ENCODE results near the gene KNTC1. TPM values are rescaled to one million over a fixed set of nuclear protein-coding genes. Genes with fewer than 3 reads are reported as not detected.

KNTC1 gene
- total RNA-seq, 1 donor from 2014 or later: 34.0 TPM

DNA sequence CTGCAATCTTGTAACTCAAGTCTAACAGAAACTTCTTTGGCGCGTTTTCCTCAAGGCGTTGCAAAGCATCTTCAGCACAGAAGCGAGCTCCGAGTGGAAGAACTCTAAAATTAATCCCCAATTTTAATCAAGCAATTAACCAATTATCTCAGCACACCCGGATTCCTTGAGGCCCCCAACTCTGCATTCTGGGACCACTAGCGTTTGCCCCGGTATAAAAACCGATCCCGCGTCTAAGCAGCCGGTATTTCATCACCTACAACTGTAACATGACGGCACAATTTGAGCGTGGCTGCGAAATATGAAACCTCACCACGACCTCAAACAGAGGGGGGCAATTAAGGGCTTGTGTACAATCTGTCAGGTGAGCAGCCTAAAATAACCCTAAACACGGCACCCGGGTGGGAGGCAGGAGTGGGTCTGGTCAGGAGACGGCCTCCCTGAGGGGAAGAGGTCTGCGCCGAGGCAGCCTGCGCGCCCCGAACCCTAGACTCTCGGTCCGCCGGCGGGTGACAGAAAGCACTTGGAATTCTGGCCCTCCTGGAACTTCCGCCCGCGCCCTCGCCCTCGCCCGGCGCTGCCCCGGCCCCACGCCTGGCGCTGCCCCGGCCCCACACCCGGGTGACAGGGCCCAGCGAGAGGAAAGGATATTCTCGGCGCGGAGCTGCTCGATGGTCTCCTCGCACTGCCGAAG lies 26.9 kb upstream of the KNTC1 start:
- peak; percentile 63 for DNase-seq
- no peak for TF ChIP-seq CTCF (IDR thresholded peaks at IDR 0.05; ENCODE audit: partially characterized antibody, unreplicated experiment)
- peak overlapping the region; percentile 99 for H3K4me3 Mint-ChIP-seq (ENCODE audit: unreplicated experiment)
- peaks cover 10% of the 10 kb centered on the region for H3K27me3 Mint-ChIP-seq (ENCODE audit: unreplicated experiment)
- peaks cover 15% of the 10 kb centered on the region for H3K4me1 Mint-ChIP-seq (ENCODE audit: low read depth, unreplicated experiment)
- peak overlapping the region; percentile 97 for H3K27ac Mint-ChIP-seq (ENCODE audit: unreplicated experiment)
- peaks cover 13% of the 10 kb centered on the region for H3K9me3 Mint-ChIP-seq (ENCODE audit: unreplicated experiment)
- no peaks in the 10 kb centered on the region for H3K36me3 Mint-ChIP-seq (ENCODE audit: unreplicated experiment)

GRCh38 chr12:122500685-122501488 lies 26.2 kb upstream of the KNTC1 start, which contains the start of gene ZCCHC8:
TSS of gene ZCCHC8 (minus strand) at chr12:122500932. CDS start at chr12:122500840, 92 bp downstream.
- H3K36me3 Mint-ChIP-seq (ENCODE audit: unreplicated experiment): no peaks in the 10 kb centered on the region
- TF ChIP-seq CTCF (IDR thresholded peaks at IDR 0.05; ENCODE audit: partially characterized antibody, unreplicated experiment): no peak
- H3K4me1 Mint-ChIP-seq (ENCODE audit: low read depth, unreplicated experiment): peaks cover 15% of the 10 kb centered on the region
- peaks cover 10% of the 10 kb centered on the region for H3K27me3 Mint-ChIP-seq (ENCODE audit: unreplicated experiment)
- DNase-seq: peak; percentile 96
- H3K27ac Mint-ChIP-seq (ENCODE audit: unreplicated experiment): peak within 1 kb of the TSS; percentile 97
- peaks cover 13% of the 10 kb centered on the region for H3K9me3 Mint-ChIP-seq (ENCODE audit: unreplicated experiment)
- H3K4me3 Mint-ChIP-seq (ENCODE audit: unreplicated experiment): peak within 1 kb of the TSS; percentile 99

DNA sequence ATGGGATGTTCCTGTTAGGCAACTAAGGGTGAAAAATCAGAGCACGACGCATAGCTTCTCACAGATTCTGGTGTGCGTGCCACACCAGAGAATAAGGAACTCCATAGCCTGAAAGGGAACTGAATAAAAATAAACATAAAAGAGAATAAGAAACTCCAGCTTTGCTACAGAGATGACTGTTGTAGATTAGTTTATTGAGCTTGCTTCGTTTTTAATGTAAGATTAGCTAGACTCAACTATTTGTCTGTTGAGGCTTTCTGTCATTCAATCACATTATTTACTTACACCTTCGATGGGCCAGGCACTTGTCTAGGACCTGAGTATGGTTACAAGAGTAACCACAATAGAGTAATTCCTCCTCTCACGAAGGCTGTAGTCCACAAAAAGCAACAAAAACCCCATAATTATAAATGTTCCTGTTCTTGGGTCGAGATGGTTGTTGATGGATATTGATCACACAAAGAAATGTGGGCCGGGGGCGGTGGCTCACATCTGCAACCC lies 25.5 kb upstream of the KNTC1 start:
- H3K4me1 Mint-ChIP-seq (ENCODE audit: low read depth, unreplicated experiment): peaks cover 15% of the 10 kb centered on the region
- H3K27ac Mint-ChIP-seq (ENCODE audit: unreplicated experiment): peak overlapping the region; percentile 96
- no peak for TF ChIP-seq CTCF (IDR thresholded peaks at IDR 0.05; ENCODE audit: partially characterized antibody, unreplicated experiment)
- H3K4me3 Mint-ChIP-seq (ENCODE audit: unreplicated experiment): peak overlapping the region; percentile 99
- peaks cover 5% of the 10 kb centered on the region for H3K36me3 Mint-ChIP-seq (ENCODE audit: unreplicated experiment)
- peaks cover 14% of the 10 kb centered on the region for H3K9me3 Mint-ChIP-seq (ENCODE audit: unreplicated experiment)
- peaks cover 12% of the 10 kb centered on the region for H3K27me3 Mint-ChIP-seq (ENCODE audit: unreplicated experiment)
- no peak for DNase-seq

DNA sequence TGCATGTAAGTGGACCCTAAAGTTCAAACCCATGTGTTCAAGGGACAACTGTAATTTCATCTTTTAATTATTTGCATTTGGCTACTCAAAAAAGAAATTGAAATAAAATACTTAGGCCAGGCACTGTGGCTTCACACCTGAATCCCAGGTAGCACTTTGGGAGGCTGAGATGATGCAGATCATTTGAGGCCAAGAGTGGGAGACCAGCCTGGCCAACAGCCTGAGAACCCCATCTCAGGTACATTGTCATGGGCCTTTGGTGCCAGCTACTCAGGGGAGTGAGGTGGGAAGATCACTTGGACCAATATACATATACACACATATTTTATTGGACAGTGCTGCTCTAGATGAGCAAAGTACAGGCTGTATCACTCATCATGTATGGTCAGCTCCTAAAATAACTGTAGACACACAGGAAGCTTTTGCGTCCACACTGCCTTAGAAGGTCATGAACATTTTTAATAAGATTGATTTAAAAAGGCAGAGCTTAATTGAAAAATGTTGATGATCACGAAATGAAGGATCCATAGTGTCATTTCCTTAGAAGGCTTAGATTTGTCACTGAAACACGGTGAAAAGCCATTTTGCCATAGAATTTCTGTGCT lies 23.8 kb upstream of the KNTC1 start:
- Mint-ChIP-seq H3K27ac (ENCODE audit: unreplicated experiment) (no peak overlapping the region), H3K27me3 (ENCODE audit: unreplicated experiment) (peaks cover 12% of the 10 kb centered on the region), H3K9me3 (ENCODE audit: unreplicated experiment) (peaks cover 14% of the 10 kb centered on the region), H3K4me3 (ENCODE audit: unreplicated experiment) (no peak overlapping the region), H3K36me3 (ENCODE audit: unreplicated experiment) (peaks cover 5% of the 10 kb centered on the region), H3K4me1 (ENCODE audit: low read depth, unreplicated experiment) (peaks cover 14% of the 10 kb centered on the region)
- no peak for TF ChIP-seq CTCF (IDR thresholded peaks at IDR 0.05; ENCODE audit: partially characterized antibody, unreplicated experiment)
- no peak for DNase-seq

Data from glutamatergic neuron (in vitro differentiated cells).